DND-41 (cell line): ENCODE data around the gene WNT3A.

ENCODE experiments used
- CTCF ChIP-seq: IDR thresholded peaks from 2 replicates; pipeline ENCODE4 v1.5.1; 2012; ENCODE audit warnings: borderline replicate concordance, low read length, moderate library complexity, mild to moderate bottlenecking; ENCODE audit not compliant: poor library complexity, severe bottlenecking; ENCODE audit errors: extremely low read depth
- EZH2 ChIP-seq: IDR thresholded peaks from 3 replicates; pipeline ENCODE4 v1.6.1; 2012; ENCODE audit warnings: borderline replicate concordance, low read depth, mild to moderate bottlenecking, moderate library complexity, low read length, inconsistent platforms; ENCODE audit not compliant: severe bottlenecking

- TF ChIP-seq CTCF (no peak), EZH2 (no peak)
Observed at GRCh38 chr1:228002792-228003191, 4.0 kb upstream of the WNT3A start.
